HFF-Myc (cell line): ENCODE results near the gene RBAK.
"Not testable (repeated sequence)": the region's sequence is repeated elsewhere in the genome, so short reads cannot be mapped to it uniquely, and the experiment has no call there.

Experiments
- DNase-seq: peaks from one replicate; pipeline ENCODE4 v3.0.0-alpha.2; 2011; ENCODE audit warnings: low read depth; ENCODE audit errors: extremely low read depth
- H3K4me3 ChIP-seq: replicated peaks from 2 replicates; pipeline ENCODE4 v1.5.1; 2011; ENCODE audit warnings: low read depth, mild to moderate bottlenecking, control low read depth, low read length
- CTCF ChIP-seq: IDR thresholded peaks from 2 replicates; pipeline ENCODE4 v1.5.1; 2012; ENCODE audit warnings: mild to moderate bottlenecking, low read depth, low read length, control low read depth; ENCODE audit errors: missing control alignments

RBAK gene

GRCh38 chr7:5001911-5002310, 43.7 kb upstream of the RBAK start:
- DNase-seq, result no peak
- TF ChIP-seq CTCF, result no peak
- no peak overlapping the region for H3K4me3 ChIP-seq

- no peak for TF ChIP-seq CTCF
- DNase-seq, result no peak
- H3K4me3 ChIP-seq, result no peak overlapping the region
These were observed 40.6 kb upstream of the RBAK start for GRCh38 chr7:5005066-5005465.

- peak; percentile 9 for TF ChIP-seq CTCF
- H3K4me3 ChIP-seq, result no peak overlapping the region
- no peak for DNase-seq
These were observed 32.7 kb upstream of the RBAK start for GRCh38 chr7:5012985-5013384.

GRCh38 chr7:5015936-5016335, 29.7 kb upstream of the RBAK start:
- not testable (repeated sequence) for DNase-seq, H3K4me3 ChIP-seq

GRCh38 chr7:5017626-5018025, 28.0 kb upstream of the RBAK start:
- H3K4me3 ChIP-seq, DNase-seq: not testable (repeated sequence)

GRCh38 chr7:5020098-5020497, 25.6 kb upstream of the RBAK start:
- TF ChIP-seq CTCF, result no peak
- DNase-seq, result no peak
- no peak overlapping the region for H3K4me3 ChIP-seq

- not testable (repeated sequence) for DNase-seq
These were observed 24.6 kb upstream of the RBAK start for GRCh38 chr7:5020976-5021550.

GRCh38 chr7:5023626-5024025, 22.0 kb upstream of the RBAK start:
- not testable (repeated sequence) for DNase-seq, H3K4me3 ChIP-seq

More at GRCh38 chr7:5020976-5021550, 24.6 kb upstream of the RBAK start:
- H3K4me3 ChIP-seq, result not testable (repeated sequence)

- H3K4me3 ChIP-seq, result not testable (repeated sequence)
- DNase-seq, result peak; percentile 11
These were observed 17.8 kb upstream of the RBAK start for GRCh38 chr7:5027796-5028410.

GRCh38 chr7:5033186-5033585, 12.5 kb upstream of the RBAK start:
- DNase-seq, H3K4me3 ChIP-seq: not testable (repeated sequence)
